H9 (cell line): ENCODE measurements around the gene DHX35. TPM values are rescaled to one million over a fixed set of nuclear protein-coding genes. Genes with fewer than 3 reads are reported as not detected.
A peak's percentile ranks its signal among the peaks of the same experiment; 100 is the strongest.

Source experiments
- DNase-seq: peaks from one replicate; pipeline ENCODE4 v3.0.0-alpha.2; 2017
- H2AFZ ChIP-seq: one replicate; pipeline ENCODE4 v1.6.1; 2013; ENCODE audit warnings: mild to moderate bottlenecking, low read length, control low read depth, moderate library complexity
- H2AK5ac ChIP-seq: 2 replicates; pipeline ENCODE4 v1.6.1; 2013; ENCODE audit warnings: low read length, control low read depth, mixed read lengths; ENCODE audit not compliant: insufficient read length
- H2BK120ac ChIP-seq: one replicate; pipeline ENCODE4 v1.6.1; 2013; ENCODE audit warnings: low read depth, mild to moderate bottlenecking, low read length, control low read depth, inconsistent platforms; ENCODE audit not compliant: poor library complexity, severe bottlenecking
- H2BK12ac ChIP-seq: 2 replicates; pipeline ENCODE4 v1.6.1; 2013; ENCODE audit warnings: low read length, control low read depth, mixed read lengths, low read depth; ENCODE audit not compliant: insufficient read length
- H2BK15ac ChIP-seq: 2 replicates; pipeline ENCODE4 v1.6.1; 2013; ENCODE audit warnings: low read depth, low read length, control low read depth
- H2BK20ac ChIP-seq: one replicate; pipeline ENCODE4 v1.6.1; 2013; ENCODE audit warnings: low read depth, mild to moderate bottlenecking, low read length, control low read depth, inconsistent platforms; ENCODE audit not compliant: poor library complexity, severe bottlenecking
- H2BK5ac ChIP-seq: 2 replicates; pipeline ENCODE4 v1.6.1; 2013; ENCODE audit warnings: low read length, control low read depth, mixed read lengths; ENCODE audit not compliant: insufficient read length
- H3K14ac ChIP-seq: 2 replicates; pipeline ENCODE4 v1.6.1; 2013; ENCODE audit warnings: low read length, control low read depth; ENCODE audit not compliant: insufficient read depth
- H3K18ac ChIP-seq: 2 replicates; pipeline ENCODE4 v1.6.1; 2013; ENCODE audit warnings: low read depth, mild to moderate bottlenecking, mixed read lengths, low read length, control low read depth; ENCODE audit not compliant: insufficient read length
- H3K23ac ChIP-seq: 2 replicates; pipeline ENCODE4 v1.6.1; 2013; ENCODE audit warnings: low read length, control low read depth, mixed read lengths, low read depth; ENCODE audit not compliant: insufficient read length
- H3K23me2 ChIP-seq: 2 replicates; pipeline ENCODE4 v1.6.1; 2013; ENCODE audit warnings: low read depth, mild to moderate bottlenecking, mixed read lengths, low read length, control low read depth; ENCODE audit not compliant: insufficient read length, poor library complexity, severe bottlenecking
- H3K27ac ChIP-seq: 2 replicates; pipeline ENCODE4 v1.5.1; 2013; ENCODE audit warnings: low read length, control low read depth, mixed read lengths, low read depth; ENCODE audit not compliant: insufficient read length
- H3K27me3 ChIP-seq: 2 replicates; pipeline ENCODE4 v1.6.1; 2013; ENCODE audit warnings: low read length, control low read depth, inconsistent platforms; ENCODE audit not compliant: insufficient read depth
- H3K4ac ChIP-seq: 2 replicates; pipeline ENCODE4 v1.6.1; 2013; ENCODE audit warnings: low read depth, mild to moderate bottlenecking, control low read depth, inconsistent platforms, low read length, moderate library complexity
- H3K4me1 ChIP-seq: 2 replicates; pipeline ENCODE4 v1.6.1; 2013; ENCODE audit warnings: low read length, control low read depth, inconsistent platforms; ENCODE audit not compliant: insufficient read depth
- H3K4me2 ChIP-seq: 2 replicates; pipeline ENCODE4 v1.6.1; 2013; ENCODE audit warnings: low read length, control low read depth, mixed read lengths; ENCODE audit not compliant: insufficient read length, insufficient read depth
- H3K56ac ChIP-seq: 2 replicates; pipeline ENCODE4 v1.6.1; 2013; ENCODE audit warnings: low read depth, mild to moderate bottlenecking, mixed read lengths, low read length, control low read depth; ENCODE audit not compliant: insufficient read length
- H3K79me1 ChIP-seq: 2 replicates; pipeline ENCODE4 v1.6.1; 2013; ENCODE audit warnings: low read depth, mild to moderate bottlenecking, moderate library complexity, low read length, control low read depth, inconsistent platforms; ENCODE audit not compliant: insufficient read depth, poor library complexity, severe bottlenecking
- H3K79me2 ChIP-seq: 2 replicates; pipeline ENCODE4 v1.6.1; 2013; ENCODE audit warnings: low read length, control low read depth, inconsistent platforms; ENCODE audit not compliant: insufficient read depth
- H3K9ac ChIP-seq: 2 replicates; pipeline ENCODE4 v1.6.1; 2013; ENCODE audit warnings: low read length, control low read depth, mixed read lengths; ENCODE audit not compliant: insufficient read length; ENCODE audit errors: extremely low read depth
- H3K9me3 ChIP-seq: one replicate; pipeline ENCODE4 v1.6.1; 2013; ENCODE audit warnings: low read depth, low read length, inconsistent platforms; ENCODE audit not compliant: control insufficient read depth
- H3T11ph ChIP-seq: one replicate; pipeline ENCODE4 v1.6.1; 2013; ENCODE audit warnings: mild to moderate bottlenecking, low read length, control low read depth, inconsistent platforms
- H4K20me1 ChIP-seq: one replicate; pipeline ENCODE4 v1.6.1; 2013; ENCODE audit not compliant: control insufficient read depth, insufficient read length, insufficient read depth
- H4K5ac ChIP-seq: 2 replicates; pipeline ENCODE4 v1.6.1; 2013; ENCODE audit warnings: low read depth, mild to moderate bottlenecking, mixed read lengths, low read length, control low read depth; ENCODE audit not compliant: insufficient read length
- H4K8ac ChIP-seq: replicated peaks from 2 replicates; pipeline ENCODE4 v1.6.1; 2013; ENCODE audit warnings: low read length, control low read depth, mixed read lengths, low read depth; ENCODE audit not compliant: insufficient read length
- H4K91ac ChIP-seq: 2 replicates; pipeline ENCODE4 v1.6.1; 2013; ENCODE audit warnings: low read depth, mild to moderate bottlenecking, moderate library complexity, mixed read lengths, low read length, control low read depth; ENCODE audit not compliant: insufficient read length
- H3K27ac Mint-ChIP-seq, 3 experiments: 2 replicates in 2 of 3; 3 replicates in 1 of 3; pipeline ENCODE4 v1.8.0; 2020 to 2021; ENCODE audit warnings: mixed read lengths in 3 of 3, mild to moderate bottlenecking in 1 of 3, moderate library complexity in 1 of 3
- H3K27me3 Mint-ChIP-seq: 2 replicates; pipeline ENCODE4 v1.8.0; 2021; ENCODE audit warnings: low read depth, mild to moderate bottlenecking, moderate library complexity, mixed read lengths
- H3K36me3 Mint-ChIP-seq, 3 experiments: 2 replicates in 2 of 3; 3 replicates in 1 of 3; pipeline ENCODE4 v1.8.0; 2020 to 2021; ENCODE audit warnings: low read depth in 3 of 3, mixed read lengths in 3 of 3; ENCODE audit not compliant: insufficient read depth in 1 of 3
- H3K4me1 Mint-ChIP-seq, 2 experiments: 2 replicates each; pipeline ENCODE4 v1.8.0; 2020; ENCODE audit warnings: mixed read lengths in 2 of 2
- H3K4me3 Mint-ChIP-seq, 2 experiments: 2 replicates in 1 of 2; 3 replicates in 1 of 2; pipeline ENCODE4 v1.8.0; 2020 to 2021; ENCODE audit warnings: mild to moderate bottlenecking in 2 of 2, mixed read lengths in 2 of 2, moderate library complexity in 1 of 2
- H3K9me3 Mint-ChIP-seq, 2 experiments: 2 replicates in 1 of 2; 3 replicates in 1 of 2; pipeline ENCODE4 v1.8.0; 2020; ENCODE audit warnings: mild to moderate bottlenecking in 2 of 2, mixed read lengths in 2 of 2, moderate library complexity in 1 of 2
- WGBS: extraction: QIAGEN DNeasy Blood & Tissue Kit; methylation state at CpG from one replicate; pipeline ENCODE4 v1.1.7; 2013; ENCODE audit warnings: missing lambda C conversion rate, low lambda C conversion rate, mixed read lengths; ENCODE audit not compliant: insufficient read length; ENCODE audit errors: extremely low coverage; 5-methylcytosine and 5-hydroxymethylcytosine counted together
- total RNA-seq: library from RNA; stranded (reverse); gene quantifications from 2 replicates; pipeline ENCODE4 v1.2.1, GENCODE V29; 2021
- TF ChIP-seq, protein P1 (sequence below): fragments of 200-600 bp; sonication (generic); conservative IDR thresholded peaks from 3 replicates; pipeline ENCODE4 v1.8.0; 2021; ENCODE audit warnings: antibody characterized with exemption, mild to moderate bottlenecking

DHX35 gene
- total RNA-seq, 1 experiment from 2014 or later, result 14.4 TPM

GRCh38 chr20:38952153-38952552 is 10.0 kb upstream of the DHX35 start:
- Histone ChIP-seq H3K9ac (no peak overlapping the region), H4K20me1 (no peaks in the 10 kb centered on the region), H3K9me3 (no peaks in the 10 kb centered on the region), H2BK12ac (no peak overlapping the region), H3K79me1 (peaks cover 5% of the 10 kb centered on the region), H3K27me3 (no peaks in the 10 kb centered on the region), H4K5ac (no peak overlapping the region), H3K14ac (no peak overlapping the region), H3K4me1 (no peaks in the 10 kb centered on the region), H2BK15ac (no peak overlapping the region), H2AFZ (no peak overlapping the region), H3K4me2 (no peak overlapping the region), H3K27ac (no peak overlapping the region), H2BK120ac (no peak overlapping the region), H3K79me2 (no peaks in the 10 kb centered on the region), H3T11ph (no peak overlapping the region), H3K4ac (no peak overlapping the region), H2BK20ac (no peak overlapping the region), H3K23me2 (no peaks in the 10 kb centered on the region), H2BK5ac (no peak overlapping the region), H3K23ac (no peak overlapping the region), H3K56ac (no peak overlapping the region), H3K18ac (no peak overlapping the region), H4K91ac (no peak overlapping the region), H2AK5ac (no peak overlapping the region), H4K8ac (no peak overlapping the region)
- H3K9me3 Mint-ChIP-seq, result no peaks in the 10 kb centered on the region; a peak in 1 of 5 replicates
- H3K4me1 Mint-ChIP-seq, result peaks cover 4 to 9% of the 10 kb centered on the region in 2 experiments; a peak in 3 of 4 replicates
- no peak for DNase-seq
- H3K27ac Mint-ChIP-seq, result peak overlapping the region in 1 of 3 experiments; percentile 88; a peak in 1 of 7 replicates
- no peaks in the 10 kb centered on the region for H3K27me3 Mint-ChIP-seq
- no CpG with 5 or more reads among the region's 6 CpGs for WGBS
- peaks cover 56 to 75% (median 73%) of the 10 kb centered on the region in 3 experiments for H3K36me3 Mint-ChIP-seq
- no peak overlapping the region for H3K4me3 Mint-ChIP-seq
- TF ChIP-seq, protein P1, sequence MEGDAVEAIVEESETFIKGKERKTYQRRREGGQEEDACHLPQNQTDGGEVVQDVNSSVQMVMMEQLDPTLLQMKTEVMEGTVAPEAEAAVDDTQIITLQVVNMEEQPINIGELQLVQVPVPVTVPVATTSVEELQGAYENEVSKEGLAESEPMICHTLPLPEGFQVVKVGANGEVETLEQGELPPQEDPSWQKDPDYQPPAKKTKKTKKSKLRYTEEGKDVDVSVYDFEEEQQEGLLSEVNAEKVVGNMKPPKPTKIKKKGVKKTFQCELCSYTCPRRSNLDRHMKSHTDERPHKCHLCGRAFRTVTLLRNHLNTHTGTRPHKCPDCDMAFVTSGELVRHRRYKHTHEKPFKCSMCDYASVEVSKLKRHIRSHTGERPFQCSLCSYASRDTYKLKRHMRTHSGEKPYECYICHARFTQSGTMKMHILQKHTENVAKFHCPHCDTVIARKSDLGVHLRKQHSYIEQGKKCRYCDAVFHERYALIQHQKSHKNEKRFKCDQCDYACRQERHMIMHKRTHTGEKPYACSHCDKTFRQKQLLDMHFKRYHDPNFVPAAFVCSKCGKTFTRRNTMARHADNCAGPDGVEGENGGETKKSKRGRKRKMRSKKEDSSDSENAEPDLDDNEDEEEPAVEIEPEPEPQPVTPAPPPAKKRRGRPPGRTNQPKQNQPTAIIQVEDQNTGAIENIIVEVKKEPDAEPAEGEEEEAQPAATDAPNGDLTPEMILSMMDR, result no peak
